GM19239 (cell line): ENCODE measurements around the gene GRK5.
"Not testable (repeated sequence)": the region's sequence is repeated elsewhere in the genome, so short reads cannot be mapped to it uniquely, and the experiment has no call there.

Source experiments
- DNase-seq: peaks from one replicate; pipeline ENCODE4 v3.0.0; 2011; ENCODE audit warnings: low spot score; ENCODE audit not compliant: insufficient read length
- FAIRE-seq: peaks from 2 replicates; lab custom pipeline; 2011; peaks lifted over from hg19 to GRCh38; lab: Jason Lieb, UNC

The GRK5 gene

DNA sequence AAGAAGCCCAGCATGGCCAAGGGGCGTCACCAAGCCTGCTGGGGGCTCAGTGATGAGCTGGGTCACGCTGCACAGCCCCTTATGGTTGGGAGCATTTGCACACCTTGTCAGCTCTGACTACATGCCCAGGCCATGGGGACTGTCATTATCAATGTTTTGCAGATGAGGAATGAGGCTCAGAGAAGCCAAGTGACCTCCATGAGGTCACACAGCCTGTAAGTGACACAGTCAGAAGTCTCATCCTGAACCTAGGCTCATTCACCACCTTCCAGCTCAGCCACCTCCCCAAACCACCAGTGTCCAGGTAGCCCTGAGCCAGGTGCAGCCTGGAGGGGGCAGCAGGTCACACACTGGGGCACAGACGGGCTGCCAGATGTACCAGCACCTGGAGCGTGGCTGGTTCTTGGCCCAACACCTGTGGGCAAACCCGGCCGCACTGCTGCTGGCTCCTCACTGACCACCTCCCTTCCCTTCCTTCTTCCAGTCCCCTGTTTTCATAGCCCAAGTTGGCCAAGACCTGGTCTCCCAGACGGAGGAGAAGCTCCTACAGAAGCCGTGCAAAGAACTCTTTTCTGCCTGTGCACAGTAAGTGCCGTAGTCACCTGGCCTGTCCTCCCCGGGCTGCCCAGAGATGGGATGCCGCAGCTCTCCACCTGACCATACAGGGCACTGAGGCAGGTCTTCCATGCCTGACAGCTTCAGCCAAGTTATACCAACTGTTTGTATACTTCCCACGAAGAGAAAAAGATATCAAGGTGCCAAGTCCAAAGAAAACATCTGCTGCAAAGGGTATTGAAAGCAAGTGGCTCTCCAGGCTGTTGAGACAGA is 215.5 kb downstream of the GRK5 start:
- no peak for DNase-seq
- no peak for FAIRE-seq

DNA sequence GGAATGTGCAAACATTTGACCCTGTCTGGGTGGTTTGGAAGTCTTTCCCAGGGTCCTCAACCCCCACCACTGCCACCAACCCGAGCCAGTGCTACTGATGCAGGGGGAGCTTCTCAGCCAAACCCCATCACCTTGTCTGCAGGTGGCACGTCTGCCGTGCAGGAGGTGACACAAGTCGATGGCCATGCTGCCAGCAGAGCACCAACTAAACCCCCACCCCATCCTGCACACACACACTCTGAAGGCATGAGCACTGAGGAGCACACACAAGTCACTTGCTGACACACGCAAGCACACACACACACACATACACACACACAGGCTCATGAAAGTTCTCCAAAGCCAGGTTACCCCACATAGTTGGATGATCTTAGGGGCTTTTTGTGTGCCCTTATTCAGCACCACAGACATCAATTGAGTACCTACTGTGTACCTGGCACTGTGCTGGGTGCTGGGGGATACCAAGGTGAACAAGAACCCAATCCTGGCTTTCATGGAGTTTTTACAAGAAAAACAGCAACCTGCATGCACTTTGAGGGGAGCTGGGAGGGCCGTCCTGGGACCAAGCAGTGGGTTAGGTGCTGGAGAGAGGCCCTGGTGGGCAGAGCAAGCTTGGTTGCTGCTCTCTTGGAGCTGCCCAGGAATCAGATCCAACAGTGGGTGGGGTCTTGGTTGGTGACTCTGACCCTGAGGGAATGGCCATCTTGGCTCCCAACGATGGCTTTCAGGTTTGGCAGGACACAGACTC is 216.3 kb downstream of the GRK5 start:
- DNase-seq (no peak), FAIRE-seq (no peak)

DNA sequence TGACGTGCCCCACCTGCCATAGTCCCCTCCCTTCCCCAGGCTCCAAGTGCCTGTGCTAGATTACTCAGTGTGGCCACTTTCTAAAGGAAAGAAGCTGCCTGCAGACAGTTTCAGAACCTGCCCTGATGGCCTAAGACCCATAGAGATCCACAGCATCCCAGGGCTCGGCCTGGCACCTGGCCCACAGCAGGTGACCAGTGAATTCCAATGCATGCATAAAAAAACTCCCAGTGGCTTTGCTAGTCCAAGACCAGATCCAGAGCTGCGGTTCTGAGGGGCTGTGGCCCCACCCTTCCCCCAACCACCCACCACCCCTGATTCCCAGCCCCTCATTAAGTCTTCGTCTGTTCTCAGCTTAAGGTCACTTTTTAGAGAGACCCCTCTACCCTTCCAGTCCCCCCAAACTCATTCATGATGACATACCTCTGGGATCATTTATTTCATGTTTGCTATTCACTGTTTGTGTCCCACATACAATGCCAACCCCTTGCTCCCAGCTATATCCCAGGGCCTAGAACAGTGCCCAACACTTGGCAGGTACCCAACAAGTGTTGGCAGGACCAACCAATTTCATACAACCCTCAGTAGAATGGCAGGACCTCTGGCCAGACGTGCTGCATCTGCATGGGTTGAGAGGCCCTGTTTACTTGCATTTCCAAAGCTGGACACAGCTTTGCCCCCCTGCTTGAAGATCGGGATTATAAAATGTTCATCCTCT is 217.0 kb downstream of the GRK5 start:
- DNase-seq = no peak
- FAIRE-seq = no peak

DNA sequence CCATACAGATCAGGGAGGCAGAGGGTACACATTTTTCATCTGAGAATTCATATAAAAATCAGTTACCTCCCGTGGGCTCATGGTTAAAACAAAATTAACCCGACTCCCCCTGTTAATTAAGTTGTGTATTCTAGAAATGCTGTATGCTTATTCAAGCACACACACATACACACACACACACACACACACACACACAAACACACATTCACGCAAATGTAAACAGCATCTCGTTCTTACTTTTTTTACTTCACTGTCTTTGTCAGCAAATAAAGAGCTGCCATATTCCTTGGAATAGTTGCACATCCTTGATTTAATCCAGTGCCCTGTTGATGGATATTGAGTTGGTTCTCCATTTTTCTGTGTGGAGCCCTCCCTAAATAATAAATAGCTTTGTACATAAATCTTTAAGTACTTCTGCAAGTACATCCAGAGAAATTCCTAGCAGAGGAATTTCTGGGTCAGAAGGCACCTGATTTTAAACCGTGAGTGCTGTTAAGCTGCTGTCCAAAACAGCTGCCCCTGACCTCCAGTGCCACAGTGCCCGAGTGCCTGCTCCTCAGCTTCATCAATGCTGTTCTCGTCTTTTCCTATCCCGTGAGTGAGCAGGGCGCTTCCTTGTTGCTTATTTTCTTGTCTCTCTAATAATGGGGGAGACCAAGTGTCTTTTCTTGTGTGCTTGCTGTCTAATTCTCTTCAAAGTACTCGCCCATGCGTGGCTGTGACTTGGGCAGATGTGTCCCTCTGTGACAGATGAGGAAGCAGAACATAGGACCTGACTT is 217.9 kb downstream of the GRK5 start:
- FAIRE-seq = no peak

DNA sequence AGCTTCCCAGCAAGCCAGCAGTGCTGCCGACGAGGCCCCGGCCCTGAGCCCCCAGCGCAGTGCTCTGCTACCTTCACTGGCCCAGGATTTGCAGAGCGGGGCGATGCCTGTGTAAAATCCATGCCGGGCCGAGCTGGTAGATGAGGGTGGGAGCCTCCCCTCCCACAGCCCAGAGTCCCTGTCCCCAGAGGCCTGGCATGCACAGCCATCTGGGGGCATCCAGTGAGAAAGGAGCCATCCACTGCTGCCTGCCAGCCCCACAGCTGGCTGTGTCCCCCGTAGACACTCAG is 218.5 kb downstream of the GRK5 start:
- FAIRE-seq (no peak), DNase-seq (no peak)

More for the DNA sequence above, 217.9 kb downstream of the GRK5 start:
- no peak for DNase-seq

DNA sequence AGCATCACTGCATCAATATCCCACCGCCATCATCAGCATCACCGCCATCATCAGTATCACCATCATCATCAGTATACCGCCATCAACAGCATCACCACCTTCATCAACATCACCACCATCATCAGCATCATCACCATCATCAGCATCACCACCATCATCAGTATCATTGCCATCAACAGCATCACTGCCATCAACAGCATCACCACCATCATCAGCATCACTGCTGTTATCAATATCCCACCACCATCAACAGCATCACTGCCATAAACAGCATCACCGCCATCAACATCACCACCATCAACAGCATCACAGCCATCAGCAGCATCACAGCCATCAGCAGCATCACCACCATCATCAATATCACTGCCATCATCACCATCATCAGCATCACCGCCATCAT is 219.3 kb downstream of the GRK5 start:
- DNase-seq = no peak
- FAIRE-seq = no peak

DNA sequence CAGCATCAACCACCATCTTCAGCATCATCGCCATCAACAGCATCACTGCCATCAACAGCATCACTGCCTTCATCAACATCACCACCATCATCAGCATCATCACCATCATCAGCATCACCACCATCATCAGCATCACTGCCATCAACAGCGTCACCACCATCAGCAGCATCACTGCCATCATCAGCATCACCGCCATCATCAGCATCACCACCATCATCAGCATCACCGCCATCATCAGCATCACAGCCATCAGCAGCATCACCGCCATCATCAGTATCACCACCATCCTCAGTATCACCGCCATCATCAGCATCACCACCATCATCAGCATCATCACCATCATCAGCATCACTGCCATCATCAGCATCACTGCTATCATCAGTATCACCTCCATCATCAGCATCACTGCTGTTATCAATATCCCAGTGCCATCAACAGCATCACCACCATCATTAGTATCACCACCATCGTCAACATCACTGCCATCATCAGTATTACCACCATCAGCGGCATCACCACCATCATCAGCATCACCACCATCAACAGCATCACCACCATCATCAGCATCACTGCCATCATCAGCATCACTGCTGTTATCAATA is 220.0 kb downstream of the GRK5 start:
- FAIRE-seq = no peak
- no peak for DNase-seq

DNA sequence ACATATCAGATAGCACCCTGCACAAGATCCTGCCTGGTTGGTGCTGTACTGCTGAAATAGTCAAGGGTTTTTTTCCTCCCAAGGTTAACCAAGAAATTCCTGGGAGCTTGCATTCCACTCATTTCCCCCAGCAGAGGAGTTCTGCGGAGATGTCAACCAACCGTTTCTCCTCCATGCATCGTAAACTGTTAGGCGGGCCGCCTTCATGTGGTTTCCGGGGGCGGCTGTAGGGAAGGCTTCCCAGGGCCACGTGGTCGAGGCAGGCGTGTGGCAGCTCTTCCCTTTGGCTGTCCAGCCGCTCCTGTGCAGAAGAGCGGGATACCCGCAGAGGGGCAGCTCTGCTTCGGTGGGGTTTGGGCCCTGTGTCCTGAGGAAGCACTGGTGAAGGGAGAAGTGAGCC is 221.4 kb downstream of the GRK5 start:
- FAIRE-seq (no peak), DNase-seq (no peak)

DNA sequence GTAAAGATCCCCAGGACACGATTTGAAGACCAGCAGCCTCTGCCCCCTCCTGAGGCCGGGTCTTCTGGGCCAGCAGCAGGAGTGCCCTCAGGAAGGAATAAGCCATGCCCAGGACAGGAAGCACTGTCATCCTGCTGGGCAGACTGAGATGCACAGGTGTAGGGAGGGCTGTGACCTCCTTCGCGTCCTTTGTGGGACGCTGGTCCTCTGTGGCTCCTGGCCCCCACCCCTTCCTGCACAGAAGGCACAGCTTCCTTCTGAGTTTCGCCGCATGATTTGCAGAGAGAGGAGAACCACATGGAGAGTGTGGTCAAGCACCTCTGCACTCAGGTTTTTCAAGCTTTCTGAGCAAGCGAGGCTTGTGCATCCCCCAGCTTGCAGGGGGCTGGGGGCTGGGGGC is 222.4 kb downstream of the GRK5 start:
- FAIRE-seq (peak; percentile 11), DNase-seq (no peak)

DNA sequence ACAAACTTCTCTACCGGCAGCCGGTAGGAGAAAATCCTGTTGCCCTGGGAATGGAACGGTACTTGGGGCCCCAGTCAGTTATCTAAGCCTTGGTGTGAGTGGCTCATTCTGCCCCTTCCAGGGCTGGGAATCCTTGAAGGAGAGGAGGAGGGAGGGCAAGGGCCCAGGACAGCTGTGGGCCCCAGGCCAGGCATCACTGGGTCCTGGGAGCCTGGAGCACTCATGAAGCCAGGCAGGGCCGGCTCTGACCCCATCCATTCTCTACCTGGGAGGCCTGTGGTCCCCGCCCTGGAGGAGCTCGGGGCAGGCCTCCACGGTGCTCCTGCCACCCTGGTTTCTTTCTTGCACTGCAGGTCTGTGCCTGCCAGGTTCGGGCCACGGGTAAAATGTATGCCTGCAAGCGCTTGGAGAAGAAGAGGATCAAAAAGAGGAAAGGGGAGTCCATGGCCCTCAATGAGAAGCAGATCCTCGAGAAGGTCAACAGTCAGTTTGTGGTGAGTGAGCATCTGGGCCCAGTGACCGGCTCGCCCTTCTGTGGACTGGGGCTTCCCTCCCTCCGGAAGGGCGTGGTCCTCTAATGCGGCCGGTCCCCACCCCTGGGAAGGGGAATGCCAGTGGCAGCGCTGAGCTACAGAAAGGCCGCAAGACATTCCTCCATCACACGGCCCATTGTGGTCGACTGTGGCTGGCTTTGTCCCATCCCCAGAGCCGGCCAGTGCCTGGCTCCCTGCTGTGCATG is 223.8 kb downstream of the GRK5 start:
- DNase-seq = no peak
- no peak for FAIRE-seq

DNA sequence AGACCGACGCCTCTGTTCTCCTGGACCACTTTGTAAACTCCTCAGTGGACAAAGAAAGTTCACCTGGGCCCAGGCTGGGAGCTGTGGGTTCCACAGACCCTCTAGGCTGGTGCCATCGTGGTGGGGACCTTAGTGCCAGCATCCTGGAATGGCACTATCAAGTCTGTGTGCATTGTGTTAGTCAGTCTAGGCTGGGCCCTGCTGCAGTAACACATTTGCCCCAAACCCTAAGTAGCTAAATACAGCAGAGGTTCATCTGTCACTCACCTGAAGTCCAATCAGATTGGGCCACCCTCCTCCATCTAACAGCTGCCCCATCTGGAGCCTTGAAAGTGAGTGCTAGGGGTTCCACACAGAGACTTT is 224.4 kb downstream of the GRK5 start:
- FAIRE-seq (no peak), DNase-seq (no peak)

DNA sequence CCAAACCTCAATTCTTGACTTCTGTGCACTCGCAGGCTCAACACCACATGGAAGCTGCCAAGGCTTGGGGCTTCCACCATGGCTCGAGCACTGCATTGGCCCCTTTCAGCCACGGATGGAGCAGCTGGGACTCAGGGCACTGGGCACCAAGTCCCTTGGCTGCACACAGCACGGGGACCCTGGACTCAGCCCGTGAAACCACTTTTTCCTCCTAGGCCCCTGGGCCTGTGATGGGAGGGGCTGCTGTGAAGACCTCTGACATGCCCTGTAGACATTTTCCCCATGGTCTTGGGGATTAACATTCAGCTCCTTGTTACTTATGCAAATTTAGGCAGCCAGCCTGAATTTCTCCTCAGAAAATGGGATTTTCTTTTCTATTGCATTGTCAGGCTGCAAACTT is 227.6 kb downstream of the GRK5 start:
- not testable (repeated sequence) for DNase-seq, FAIRE-seq

DNA sequence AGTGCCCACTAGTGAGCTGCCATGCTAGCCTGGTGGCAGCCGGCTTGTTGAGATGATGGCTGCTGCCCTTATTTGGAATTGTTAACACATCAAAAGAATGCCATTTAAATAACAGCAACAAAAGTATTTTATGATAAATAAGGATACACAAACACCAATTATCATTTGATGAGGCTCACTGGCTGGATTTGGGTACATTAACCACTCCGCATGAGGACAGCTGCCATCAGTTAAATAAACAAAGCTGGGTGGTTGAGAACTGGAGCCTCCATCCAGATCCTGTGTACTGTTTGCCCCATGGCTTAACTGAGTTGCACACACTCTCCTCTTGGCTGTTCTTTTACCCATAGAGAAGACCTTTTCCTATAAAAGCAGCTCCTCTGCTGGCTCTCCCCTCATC is 231.3 kb downstream of the GRK5 start:
- DNase-seq = no peak
- no peak for FAIRE-seq

DNA sequence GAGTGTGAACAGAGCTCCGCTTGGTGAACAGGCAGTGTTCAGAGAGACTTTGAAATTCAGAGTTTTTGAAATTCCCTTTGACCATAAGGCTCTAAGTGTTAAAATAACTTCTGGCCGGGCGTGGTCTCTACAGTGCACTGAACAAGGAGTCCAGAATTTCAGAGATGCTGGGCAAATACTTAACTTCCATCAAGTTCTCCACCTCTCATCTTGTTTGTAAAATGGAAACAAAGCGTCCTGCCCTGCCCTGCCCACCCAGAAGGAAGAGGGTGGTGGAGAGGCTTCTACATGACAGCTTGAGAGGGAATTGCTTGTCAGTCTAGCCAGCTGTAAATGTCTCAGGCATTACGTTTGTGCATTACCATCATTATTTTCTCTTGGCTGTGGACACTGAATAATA is 232.6 kb downstream of the GRK5 start:
- DNase-seq (no peak), FAIRE-seq (no peak)

DNA sequence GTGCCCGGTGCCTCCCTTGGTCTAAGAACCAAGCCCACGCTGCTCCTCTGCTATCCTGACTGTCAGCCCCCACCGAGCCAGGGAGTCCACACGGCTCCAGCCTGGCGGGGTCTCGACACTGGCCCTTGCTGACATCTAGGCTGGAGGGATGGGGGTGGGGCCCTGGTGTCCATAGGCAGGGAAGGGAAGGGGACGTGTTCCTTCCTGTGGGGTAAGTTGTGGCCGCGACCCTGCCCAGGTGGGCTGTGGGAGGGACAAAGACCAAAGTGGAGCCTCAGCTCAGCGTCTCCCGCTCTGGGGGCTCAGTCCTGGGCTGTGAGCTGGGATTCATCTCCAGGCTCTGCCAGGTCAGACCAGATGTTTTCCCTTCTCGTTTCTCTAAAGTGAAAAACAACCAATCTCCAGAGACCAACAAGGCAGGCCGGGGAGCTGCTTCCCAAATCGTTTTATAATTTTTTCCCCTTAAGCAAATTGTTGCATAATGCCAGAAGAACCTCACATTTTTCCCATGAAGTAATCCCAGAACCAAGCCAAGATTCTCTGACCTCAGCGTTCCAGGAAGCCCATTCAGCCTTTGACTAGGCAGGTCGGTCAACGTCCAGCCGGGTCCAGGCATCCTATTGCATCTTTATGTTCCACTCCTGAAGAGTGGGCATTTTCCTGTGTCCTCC is 233.9 kb downstream of the GRK5 start:
- DNase-seq (no peak), FAIRE-seq (no peak)

DNA sequence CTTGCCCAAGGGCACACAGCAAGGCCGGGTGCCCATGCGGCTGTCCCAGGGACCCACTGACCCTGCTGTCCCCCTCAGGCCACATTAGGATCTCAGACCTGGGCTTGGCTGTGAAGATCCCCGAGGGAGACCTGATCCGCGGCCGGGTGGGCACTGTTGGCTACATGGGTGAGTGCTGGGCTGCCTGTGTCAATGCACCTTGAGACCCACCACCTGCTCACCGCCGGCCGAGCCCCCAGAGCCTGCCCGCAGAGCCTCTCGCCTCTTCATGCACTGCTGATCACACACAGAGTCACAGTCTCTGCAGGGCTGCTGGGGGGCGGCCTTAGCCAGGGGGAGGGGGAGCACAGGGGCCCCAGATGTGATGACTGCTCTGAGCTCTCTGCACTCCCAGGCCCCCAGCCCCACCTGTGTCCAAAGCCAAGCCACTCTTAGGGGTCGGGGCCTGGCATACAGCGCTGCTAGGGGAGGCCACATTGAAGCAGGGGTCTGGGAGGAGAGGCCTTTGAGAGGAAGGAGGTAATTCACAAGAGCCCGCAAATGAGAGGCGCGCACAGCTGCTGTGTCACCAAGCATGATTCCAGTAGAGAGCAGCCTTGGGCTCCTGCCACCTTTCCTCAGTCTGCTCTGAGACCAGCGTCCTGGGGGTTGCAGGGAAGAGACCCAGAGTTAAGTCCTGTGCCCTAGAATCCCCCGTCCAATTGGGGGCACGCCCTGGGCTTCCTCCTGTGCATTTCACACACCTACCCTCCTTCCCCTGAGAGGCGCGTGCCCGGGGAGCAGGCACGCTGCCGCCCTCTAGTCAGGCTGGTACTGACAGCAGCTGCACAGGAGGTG is 234.8 kb downstream of the GRK5 start:
- FAIRE-seq = no peak
- DNase-seq = no peak

DNA sequence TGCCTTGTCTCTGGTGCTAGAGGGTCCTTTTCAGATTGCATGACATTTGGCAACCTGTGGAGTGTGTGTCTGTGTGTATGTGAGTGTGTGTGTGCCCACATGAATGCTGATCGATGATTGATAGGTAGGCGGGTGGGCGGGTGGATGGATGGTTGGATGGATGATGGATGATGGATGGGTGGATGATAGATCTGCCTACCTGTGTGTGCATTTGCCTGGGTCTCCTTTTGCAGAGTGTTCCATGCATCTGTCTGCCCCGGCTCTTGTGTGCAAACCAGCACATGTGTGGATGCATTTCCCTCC is 235.3 kb downstream of the GRK5 start:
- no peak for FAIRE-seq
- DNase-seq = no peak

DNA sequence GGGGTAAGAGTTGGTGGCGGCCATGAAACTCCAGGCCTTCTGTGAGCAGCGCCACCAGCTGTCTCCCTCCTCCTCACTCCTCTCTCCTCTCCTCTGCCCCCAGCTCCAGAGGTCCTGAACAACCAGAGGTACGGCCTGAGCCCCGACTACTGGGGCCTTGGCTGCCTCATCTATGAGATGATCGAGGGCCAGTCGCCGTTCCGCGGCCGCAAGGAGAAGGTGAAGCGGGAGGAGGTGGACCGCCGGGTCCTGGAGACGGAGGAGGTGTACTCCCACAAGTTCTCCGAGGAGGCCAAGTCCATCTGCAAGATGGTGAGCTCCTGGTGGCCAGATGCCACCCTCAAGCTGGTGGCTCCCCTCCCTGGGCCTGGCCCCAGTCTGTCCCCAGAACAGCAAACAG is 236.1 kb downstream of the GRK5 start:
- no peak for FAIRE-seq
- no peak for DNase-seq
